HG02642 (cell line): ENCODE data around the gene FEZ2.

ENCODE experiments used
- ATAC-seq: cut with Tn5 transposase; IDR thresholded peaks from one replicate; pipeline ENCODE4 v1.9.1; 2021; ENCODE audit warnings: mild to moderate bottlenecking; ENCODE audit not compliant: unreplicated experiment, poor library complexity

FEZ2 gene

GRCh38 chr2:36536776-36537175 lies 61.2 kb downstream of the FEZ2 start:
- ATAC-seq: no peak

- ATAC-seq: no peak
These were observed 62.9 kb downstream of the FEZ2 start for GRCh38 chr2:36535099-36535498.

GRCh38 chr2:36534275-36534799 lies 63.6 kb downstream of the FEZ2 start:
- no peak for ATAC-seq

GRCh38 chr2:36530983-36531354 lies 67.0 kb downstream of the FEZ2 start:
- peak; percentile 16 for ATAC-seq

- peak; percentile 68 for ATAC-seq
These were observed 67.6 kb downstream of the FEZ2 start for GRCh38 chr2:36530178-36530982.

GRCh38 chr2:36528766-36529392 lies 69.1 kb downstream of the FEZ2 start:
- no peak for ATAC-seq

GRCh38 chr2:36528274-36528673 lies 69.7 kb downstream of the FEZ2 start:
- ATAC-seq: peak; percentile 66

- ATAC-seq: no peak
These were observed 71.7 kb downstream of the FEZ2 start for GRCh38 chr2:36526226-36526625.

GRCh38 chr2:36525245-36525644 lies 72.7 kb downstream of the FEZ2 start:
- ATAC-seq: no peak

GRCh38 chr2:36523153-36523552 lies 74.8 kb downstream of the FEZ2 start:
- ATAC-seq: no peak

- ATAC-seq: no peak
These were observed 77.5 kb downstream of the FEZ2 start for GRCh38 chr2:36520431-36520830.

GRCh38 chr2:36516136-36516870 lies 81.7 kb downstream of the FEZ2 start:
- no peak for ATAC-seq

GRCh38 chr2:36515538-36515937 lies 82.4 kb downstream of the FEZ2 start:
- ATAC-seq: no peak

GRCh38 chr2:36513661-36514060 lies 84.3 kb downstream of the FEZ2 start:
- peak; percentile 50 for ATAC-seq

GRCh38 chr2:36512705-36513104 lies 85.3 kb downstream of the FEZ2 start:
- ATAC-seq: peak; percentile 14

GRCh38 chr2:36511858-36512603 lies 85.9 kb downstream of the FEZ2 start:
- ATAC-seq: peak; percentile 45

GRCh38 chr2:36509075-36509474 lies 88.9 kb downstream of the FEZ2 start:
- ATAC-seq: no peak

GRCh38 chr2:36507408-36507812 lies 90.6 kb downstream of the FEZ2 start:
- ATAC-seq: peak; percentile 91
